DND-41 (cell line): Measurements from ENCODE around the gene PDCD11.

ENCODE experiments used
- ATAC-seq: fragments of 200-7000 bp; cut with Tn5 transposase; 3 replicates; pipeline ENCODE4 v1.9.1; 2021; ENCODE audit warnings: low read depth; ENCODE audit not compliant: insufficient read depth
- DNase-seq: peaks from one replicate; pipeline ENCODE4 v3.0.0-alpha.2; 2020
- H2AFZ ChIP-seq: 2 replicates; pipeline ENCODE4 v1.6.0; 2012; ENCODE audit warnings: low read depth, low read length
- H3K27ac ChIP-seq: 2 replicates; pipeline ENCODE4 v1.5.1; 2012; ENCODE audit warnings: low read length, inconsistent platforms
- H3K27me3 ChIP-seq: fragments of 200-600 bp; sonication (generic); 2 replicates; pipeline ENCODE4 v1.6.0; 2012; ENCODE audit warnings: low read length, mild to moderate bottlenecking, inconsistent platforms; ENCODE audit not compliant: insufficient read depth, poor library complexity
- H3K36me3 ChIP-seq: 2 replicates; pipeline ENCODE4 v1.5.1; 2012; ENCODE audit warnings: low read length, inconsistent platforms; ENCODE audit not compliant: insufficient read depth
- H3K4me1 ChIP-seq: 2 replicates; pipeline ENCODE4 v1.5.1; 2012; ENCODE audit warnings: mild to moderate bottlenecking, low read length; ENCODE audit not compliant: insufficient read depth
- H3K4me2 ChIP-seq: 2 replicates; pipeline ENCODE4 v1.6.0; 2012; ENCODE audit warnings: mild to moderate bottlenecking, moderate library complexity, low read length, inconsistent platforms; ENCODE audit not compliant: insufficient read depth
- H3K4me3 ChIP-seq, 2 experiments: fragments of 200-600 bp in 1 of 2; shearing (Covaris generic) in 1 of 2; 2 replicates each; pipeline ENCODE4 v1.5.1; 2012 to 2016; ENCODE audit warnings: inconsistent platforms in 2 of 2, low read length in 2 of 2, mild to moderate bottlenecking in 2 of 2, low read depth in 1 of 2, moderate library complexity in 1 of 2
- H3K79me2 ChIP-seq: 2 replicates; pipeline ENCODE4 v1.6.0; 2012; ENCODE audit warnings: low read length, inconsistent platforms; ENCODE audit not compliant: insufficient read depth
- H3K9ac ChIP-seq: 2 replicates; pipeline ENCODE4 v1.6.0; 2012; ENCODE audit warnings: low read depth, mild to moderate bottlenecking, inconsistent platforms, low read length, moderate library complexity
- H3K9me3 ChIP-seq: 2 replicates; pipeline ENCODE4 v1.5.1; 2012; ENCODE audit warnings: low read length, moderate library complexity, mild to moderate bottlenecking, inconsistent platforms; ENCODE audit not compliant: insufficient read depth, severe bottlenecking
- H4K20me1 ChIP-seq: 2 replicates; pipeline ENCODE4 v1.6.0; 2012; ENCODE audit warnings: low read length; ENCODE audit not compliant: insufficient read depth
- CTCF ChIP-seq: IDR thresholded peaks from 2 replicates; pipeline ENCODE4 v1.5.1; 2012; ENCODE audit warnings: borderline replicate concordance, low read length, moderate library complexity, mild to moderate bottlenecking; ENCODE audit not compliant: poor library complexity, severe bottlenecking; ENCODE audit errors: extremely low read depth
- EZH2 ChIP-seq: IDR thresholded peaks from 3 replicates; pipeline ENCODE4 v1.6.1; 2012; ENCODE audit warnings: borderline replicate concordance, low read depth, mild to moderate bottlenecking, moderate library complexity, low read length, inconsistent platforms; ENCODE audit not compliant: severe bottlenecking

Gene PDCD11

GRCh38 chr10:103419101-103419500 is 22.7 kb downstream of the PDCD11 start:
- Histone ChIP-seq H3K27ac (no peak overlapping the region), H2AFZ (no peak overlapping the region), H3K4me1 (no peaks in the 10 kb centered on the region), H3K79me2 (no peaks in the 10 kb centered on the region), H3K9me3 (no peaks in the 10 kb centered on the region), H4K20me1 (peaks cover 9% of the 10 kb centered on the region), H3K27me3 (no peaks in the 10 kb centered on the region), H3K4me2 (no peak overlapping the region), H3K4me3 (no peak overlapping the region), H3K9ac (no peak overlapping the region), H3K36me3 (peaks cover 94% of the 10 kb centered on the region)
- DNase-seq (no peak), ATAC-seq (no peak)
- TF ChIP-seq CTCF (no peak), EZH2 (no peak)

- Histone ChIP-seq H3K4me2 (no peak overlapping the region), H4K20me1 (no peaks in the 10 kb centered on the region; the same call in 1 of the 2 replicates), H3K79me2 (no peaks in the 10 kb centered on the region), H3K9me3 (no peaks in the 10 kb centered on the region), H3K27me3 (no peaks in the 10 kb centered on the region), H3K36me3 (peaks cover 86% of the 10 kb centered on the region), H3K4me1 (peaks cover 4% of the 10 kb centered on the region; the same call in 1 of the 2 replicates), H2AFZ (no peak overlapping the region), H3K9ac (no peak overlapping the region), H3K4me3 (no peak overlapping the region), H3K27ac (no peak overlapping the region)
- ATAC-seq (no peak), DNase-seq (no peak)
- TF ChIP-seq EZH2, result no peak
- no peak for TF ChIP-seq CTCF
Measured at GRCh38 chr10:103423748-103424147, 27.3 kb downstream of the PDCD11 start.

- no peak overlapping the region for H3K4me2 ChIP-seq
Measured at GRCh38 chr10:103427866-103428265, 31.4 kb downstream of the PDCD11 start.

More at GRCh38 chr10:103427866-103428265, 31.4 kb downstream of the PDCD11 start:
- no peaks in the 10 kb centered on the region for H3K79me2 ChIP-seq
- H3K27me3 ChIP-seq, result no peaks in the 10 kb centered on the region
- H4K20me1 ChIP-seq, result no peaks in the 10 kb centered on the region
- no peak for DNase-seq
- H3K9ac ChIP-seq, result no peak overlapping the region
- no peak overlapping the region for H3K4me3 ChIP-seq
- no peak overlapping the region for H3K27ac ChIP-seq
- no peak for TF ChIP-seq CTCF
- TF ChIP-seq EZH2, result no peak
- peaks cover 88% of the 10 kb centered on the region for H3K36me3 ChIP-seq
- no peaks in the 10 kb centered on the region for H3K9me3 ChIP-seq
- ATAC-seq, result no peak
- peaks cover 21% of the 10 kb centered on the region for H3K4me1 ChIP-seq
- no peak overlapping the region for H2AFZ ChIP-seq
